Liver (tissue), 9 donors: ENCODE results near the gene SLC14A1. TPM values are rescaled to one million over a fixed set of nuclear protein-coding genes. Genes with fewer than 3 reads are reported as not detected.

ENCODE experiments used
- DNase-seq: peaks from one replicate; pipeline ENCODE4 v3.0.0-alpha.2; 2017; ENCODE audit warnings: low spot score
- H3K27ac ChIP-seq, 2 donors: one replicate each; pipeline ENCODE4 v1.7.0; 2013; ENCODE audit warnings: inconsistent platforms in 2 of 2, low read length in 2 of 2, control low read depth in 1 of 2, low read depth in 1 of 2, mild to moderate bottlenecking in 1 of 2
- H3K27me3 ChIP-seq, 4 donors: one replicate each; pipeline versions ENCODE4 v1.6.1 to v1.7.0; 2013; ENCODE audit warnings: low read length in 3 of 4, inconsistent platforms in 1 of 4, mild to moderate bottlenecking in 1 of 4, moderate library complexity in 1 of 4; ENCODE audit not compliant: control insufficient read depth in 4 of 4, insufficient read depth in 4 of 4
- H3K36me3 ChIP-seq, 4 donors: one replicate each; pipeline versions ENCODE4 v1.6.1 to v1.7.0; 2013; ENCODE audit warnings: low read length in 3 of 4, mild to moderate bottlenecking in 3 of 4, low read depth in 1 of 4, moderate library complexity in 1 of 4; ENCODE audit not compliant: control insufficient read depth in 4 of 4, insufficient read depth in 3 of 4
- H3K4me1 ChIP-seq, 4 donors: one replicate each; pipeline versions ENCODE4 v1.6.1 to v1.7.0; 2013; ENCODE audit warnings: low read length in 3 of 4, mild to moderate bottlenecking in 3 of 4, moderate library complexity in 1 of 4; ENCODE audit not compliant: control insufficient read depth in 4 of 4, insufficient read depth in 4 of 4
- H3K4me3 ChIP-seq, 3 donors: one replicate each; pipeline versions ENCODE4 v1.6.1 to v1.7.0; 2013; ENCODE audit warnings: low read length in 3 of 3, control low read depth in 1 of 3, low read depth in 1 of 3, mild to moderate bottlenecking in 1 of 3
- H3K9ac ChIP-seq, 2 donors: one replicate each; pipeline ENCODE4 v1.7.0; 2013; ENCODE audit warnings: low read length in 2 of 2, mild to moderate bottlenecking in 2 of 2, moderate library complexity in 2 of 2, control low read depth in 1 of 2, low read depth in 1 of 2
- H3K9me3 ChIP-seq, 4 donors: one replicate each; pipeline versions ENCODE4 v1.6.1 to v1.7.0; 2013; ENCODE audit warnings: low read length in 3 of 4; ENCODE audit not compliant: control insufficient read depth in 4 of 4
- ATF3 ChIP-seq: IDR thresholded peaks from 2 replicates; pipeline ENCODE4 v1.6.1; 2016; ENCODE audit warnings: antibody characterized with exemption
- CTCF ChIP-seq: fragments of 150-350 bp; IDR thresholded peaks from 2 replicates; pipeline ENCODE4 v1.5.1; 2017; ENCODE audit warnings: improper control_type of control experiment, low read depth, low read length; ENCODE audit not compliant: missing input control
- EGR1 ChIP-seq, 2 donors: IDR thresholded peaks; 2 replicates each; pipeline ENCODE4 v1.6.1; 2016 to 2018; ENCODE audit warnings: antibody characterized with exemption in 2 of 2, low read depth in 2 of 2
- FOXA1 ChIP-seq: IDR thresholded peaks from 2 replicates; pipeline ENCODE4 v1.6.1; 2016; ENCODE audit warnings: antibody characterized with exemption
- FOXA2 ChIP-seq: IDR thresholded peaks from 2 replicates; pipeline ENCODE4 v1.6.1; 2016; ENCODE audit warnings: antibody characterized with exemption
- GABPA ChIP-seq, 2 donors: IDR thresholded peaks in 1 of 2; conservative IDR thresholded peaks in 1 of 2; 2 replicates each; pipeline ENCODE4 v1.6.1; 2016; ENCODE audit warnings: antibody characterized with exemption in 2 of 2, mild to moderate bottlenecking in 1 of 2, moderate library complexity in 1 of 2
- HNF4G ChIP-seq: IDR thresholded peaks from 2 replicates; pipeline ENCODE4 v1.6.1; 2016; ENCODE audit warnings: antibody characterized with exemption
- JUND ChIP-seq, 2 donors: IDR thresholded peaks; 2 replicates each; pipeline ENCODE4 v1.6.1; 2016; ENCODE audit warnings: antibody characterized with exemption in 2 of 2
- NR2F2 ChIP-seq: IDR thresholded peaks from 2 replicates; pipeline ENCODE4 v1.6.1; 2016; ENCODE audit warnings: antibody characterized with exemption
- RAD21 ChIP-seq, 2 donors: IDR thresholded peaks; 2 replicates each; pipeline ENCODE4 v1.6.1; 2016; ENCODE audit warnings: antibody characterized with exemption in 2 of 2, mild to moderate bottlenecking in 2 of 2
- RXRA ChIP-seq, 2 donors: IDR thresholded peaks; 2 replicates each; pipeline ENCODE4 v1.6.1; 2017 to 2018; ENCODE audit warnings: antibody characterized with exemption in 2 of 2, mild to moderate bottlenecking in 1 of 2
- TAF1 ChIP-seq: conservative IDR thresholded peaks from 2 replicates; pipeline ENCODE4 v1.6.1; 2016; ENCODE audit warnings: antibody characterized with exemption, mild to moderate bottlenecking
- WGBS: extraction: QIAGEN DNeasy Blood & Tissue Kit; methylation state at CpG from one replicate; pipeline ENCODE4 v1.1.7; 2013; 5-methylcytosine and 5-hydroxymethylcytosine counted together
- polyA plus RNA-seq, 2 donors: library from polyadenylated mRNA; stranded (reverse) in 1 of 2; unstranded in 1 of 2; fragments of 200-250 nt in 1 of 2; fragments of >200 nt in 1 of 2; fragmentation: Nextera tagmentation in 1 of 2; extraction: Ambion mirVana in 1 of 2; gene quantifications; one replicate each; pipeline versions ENCODE4 v1.2.1 to v1.2.3, GENCODE V29; 2013 to 2015
- total RNA-seq, 2 donors: library from RNA; depleted of rRNA; stranded (reverse); fragments of >200 nt; gene quantifications; one replicate each; pipeline ENCODE4 v1.2.3, GENCODE V29; 2014
- TF ChIP-seq, protein P1 (sequence below): IDR thresholded peaks from 2 replicates; pipeline ENCODE4 v1.6.1; 2016; ENCODE audit warnings: antibody characterized with exemption, mild to moderate bottlenecking
- TF ChIP-seq, protein P2 (sequence below): IDR thresholded peaks from 2 replicates; pipeline ENCODE4 v1.6.1; 2016; ENCODE audit warnings: antibody characterized with exemption
- TF ChIP-seq, protein P3 (sequence below): IDR thresholded peaks from 2 replicates; pipeline ENCODE4 v1.6.1; 2016; ENCODE audit warnings: antibody characterized with exemption
- donor health status: healthy.
- donor health status: healthy.
- donor health status: healthy.
- donor health status: healthy.
- donor health status: healthy.

SLC14A1 gene
- total and polyA plus RNA-seq, 4 donors, result 0.56 to 96.7 (median 0.80) TPM

- Histone ChIP-seq H3K27me3 (no peaks in the 10 kb centered on the region), H3K9me3 (no peaks in the 10 kb centered on the region), H3K4me1 (peaks cover 0 to 3% (median 0%) of the 10 kb centered on the region in 4 donors), H3K4me3 (no peak overlapping the region), H3K36me3 (no peaks in the 10 kb centered on the region), H3K9ac (no peak overlapping the region), H3K27ac (no peak overlapping the region)
- WGBS, result 83% methylated on average over 6 of the region's 6 CpGs
- DNase-seq, result no peak
- TF ChIP-seq FOXA2 (no peak), GABPA (IDR thresholded peaks at IDR 0.05 in 1 of 2, conservative IDR thresholded peaks at IDR 0.05 in 1 of 2) (no peak), RXRA (IDR thresholded peaks at IDR 0.05) (no peak), TAF1 (no peak), CTCF (no peak), RAD21 (IDR thresholded peaks at IDR 0.05) (no peak), FOXA1 (no peak), JUND (IDR thresholded peaks at IDR 0.05) (no peak), NR2F2 (no peak), EGR1 (IDR thresholded peaks at IDR 0.05; ENCODE audit: low read depth in 2 of 2) (no peak), HNF4G (no peak), ATF3 (no peak)
- TF ChIP-seq, protein P1, sequence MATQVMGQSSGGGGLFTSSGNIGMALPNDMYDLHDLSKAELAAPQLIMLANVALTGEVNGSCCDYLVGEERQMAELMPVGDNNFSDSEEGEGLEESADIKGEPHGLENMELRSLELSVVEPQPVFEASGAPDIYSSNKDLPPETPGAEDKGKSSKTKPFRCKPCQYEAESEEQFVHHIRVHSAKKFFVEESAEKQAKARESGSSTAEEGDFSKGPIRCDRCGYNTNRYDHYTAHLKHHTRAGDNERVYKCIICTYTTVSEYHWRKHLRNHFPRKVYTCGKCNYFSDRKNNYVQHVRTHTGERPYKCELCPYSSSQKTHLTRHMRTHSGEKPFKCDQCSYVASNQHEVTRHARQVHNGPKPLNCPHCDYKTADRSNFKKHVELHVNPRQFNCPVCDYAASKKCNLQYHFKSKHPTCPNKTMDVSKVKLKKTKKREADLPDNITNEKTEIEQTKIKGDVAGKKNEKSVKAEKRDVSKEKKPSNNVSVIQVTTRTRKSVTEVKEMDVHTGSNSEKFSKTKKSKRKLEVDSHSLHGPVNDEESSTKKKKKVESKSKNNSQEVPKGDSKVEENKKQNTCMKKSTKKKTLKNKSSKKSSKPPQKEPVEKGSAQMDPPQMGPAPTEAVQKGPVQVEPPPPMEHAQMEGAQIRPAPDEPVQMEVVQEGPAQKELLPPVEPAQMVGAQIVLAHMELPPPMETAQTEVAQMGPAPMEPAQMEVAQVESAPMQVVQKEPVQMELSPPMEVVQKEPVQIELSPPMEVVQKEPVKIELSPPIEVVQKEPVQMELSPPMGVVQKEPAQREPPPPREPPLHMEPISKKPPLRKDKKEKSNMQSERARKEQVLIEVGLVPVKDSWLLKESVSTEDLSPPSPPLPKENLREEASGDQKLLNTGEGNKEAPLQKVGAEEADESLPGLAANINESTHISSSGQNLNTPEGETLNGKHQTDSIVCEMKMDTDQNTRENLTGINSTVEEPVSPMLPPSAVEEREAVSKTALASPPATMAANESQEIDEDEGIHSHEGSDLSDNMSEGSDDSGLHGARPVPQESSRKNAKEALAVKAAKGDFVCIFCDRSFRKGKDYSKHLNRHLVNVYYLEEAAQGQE, result no peak
- TF ChIP-seq, protein P2, sequence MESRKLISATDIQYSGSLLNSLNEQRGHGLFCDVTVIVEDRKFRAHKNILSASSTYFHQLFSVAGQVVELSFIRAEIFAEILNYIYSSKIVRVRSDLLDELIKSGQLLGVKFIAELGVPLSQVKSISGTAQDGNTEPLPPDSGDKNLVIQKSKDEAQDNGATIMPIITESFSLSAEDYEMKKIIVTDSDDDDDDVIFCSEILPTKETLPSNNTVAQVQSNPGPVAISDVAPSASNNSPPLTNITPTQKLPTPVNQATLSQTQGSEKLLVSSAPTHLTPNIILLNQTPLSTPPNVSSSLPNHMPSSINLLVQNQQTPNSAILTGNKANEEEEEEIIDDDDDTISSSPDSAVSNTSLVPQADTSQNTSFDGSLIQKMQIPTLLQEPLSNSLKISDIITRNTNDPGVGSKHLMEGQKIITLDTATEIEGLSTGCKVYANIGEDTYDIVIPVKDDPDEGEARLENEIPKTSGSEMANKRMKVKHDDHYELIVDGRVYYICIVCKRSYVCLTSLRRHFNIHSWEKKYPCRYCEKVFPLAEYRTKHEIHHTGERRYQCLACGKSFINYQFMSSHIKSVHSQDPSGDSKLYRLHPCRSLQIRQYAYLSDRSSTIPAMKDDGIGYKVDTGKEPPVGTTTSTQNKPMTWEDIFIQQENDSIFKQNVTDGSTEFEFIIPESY, result no peak
- TF ChIP-seq, protein P3, sequence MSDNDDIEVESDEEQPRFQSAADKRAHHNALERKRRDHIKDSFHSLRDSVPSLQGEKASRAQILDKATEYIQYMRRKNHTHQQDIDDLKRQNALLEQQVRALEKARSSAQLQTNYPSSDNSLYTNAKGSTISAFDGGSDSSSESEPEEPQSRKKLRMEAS, result no peak
Measured at GRCh38 chr18:45749918-45750689, 26.1 kb downstream of the SLC14A1 start.
